Measurements from ENCODE around the gene DRGX.

- TF ChIP-seq, protein P1, sequence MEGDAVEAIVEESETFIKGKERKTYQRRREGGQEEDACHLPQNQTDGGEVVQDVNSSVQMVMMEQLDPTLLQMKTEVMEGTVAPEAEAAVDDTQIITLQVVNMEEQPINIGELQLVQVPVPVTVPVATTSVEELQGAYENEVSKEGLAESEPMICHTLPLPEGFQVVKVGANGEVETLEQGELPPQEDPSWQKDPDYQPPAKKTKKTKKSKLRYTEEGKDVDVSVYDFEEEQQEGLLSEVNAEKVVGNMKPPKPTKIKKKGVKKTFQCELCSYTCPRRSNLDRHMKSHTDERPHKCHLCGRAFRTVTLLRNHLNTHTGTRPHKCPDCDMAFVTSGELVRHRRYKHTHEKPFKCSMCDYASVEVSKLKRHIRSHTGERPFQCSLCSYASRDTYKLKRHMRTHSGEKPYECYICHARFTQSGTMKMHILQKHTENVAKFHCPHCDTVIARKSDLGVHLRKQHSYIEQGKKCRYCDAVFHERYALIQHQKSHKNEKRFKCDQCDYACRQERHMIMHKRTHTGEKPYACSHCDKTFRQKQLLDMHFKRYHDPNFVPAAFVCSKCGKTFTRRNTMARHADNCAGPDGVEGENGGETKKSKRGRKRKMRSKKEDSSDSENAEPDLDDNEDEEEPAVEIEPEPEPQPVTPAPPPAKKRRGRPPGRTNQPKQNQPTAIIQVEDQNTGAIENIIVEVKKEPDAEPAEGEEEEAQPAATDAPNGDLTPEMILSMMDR (IDR thresholded peaks at IDR 0.05) = no peak
- TF ChIP-seq POLR2A (IDR thresholded peaks at IDR 0.05) = no peak
Observed at GRCh38 chr10:49330127-49330665, 65.7 kb downstream of the DRGX start.

All from uterus (tissue), 2 donors.